GM23248 (cell line): Measurements from ENCODE around the gene DENND1A.

Experiments used
- EZH2 ChIP-seq: fragments of 200-600 bp; sonication (generic); IDR thresholded peaks from 2 replicates; pipeline ENCODE4 v1.6.1; 2018; ENCODE audit warnings: antibody characterized with exemption, mild to moderate bottlenecking; ENCODE audit not compliant: insufficient read depth, poor library complexity, severe bottlenecking
- EZH2phosphoT487 ChIP-seq: fragments of 200-600 bp; sonication (generic); IDR thresholded peaks from 2 replicates; pipeline ENCODE4 v1.6.1; 2018; ENCODE audit warnings: antibody characterized with exemption, moderate library complexity, mild to moderate bottlenecking, low read depth; ENCODE audit not compliant: insufficient read depth

DNA sequence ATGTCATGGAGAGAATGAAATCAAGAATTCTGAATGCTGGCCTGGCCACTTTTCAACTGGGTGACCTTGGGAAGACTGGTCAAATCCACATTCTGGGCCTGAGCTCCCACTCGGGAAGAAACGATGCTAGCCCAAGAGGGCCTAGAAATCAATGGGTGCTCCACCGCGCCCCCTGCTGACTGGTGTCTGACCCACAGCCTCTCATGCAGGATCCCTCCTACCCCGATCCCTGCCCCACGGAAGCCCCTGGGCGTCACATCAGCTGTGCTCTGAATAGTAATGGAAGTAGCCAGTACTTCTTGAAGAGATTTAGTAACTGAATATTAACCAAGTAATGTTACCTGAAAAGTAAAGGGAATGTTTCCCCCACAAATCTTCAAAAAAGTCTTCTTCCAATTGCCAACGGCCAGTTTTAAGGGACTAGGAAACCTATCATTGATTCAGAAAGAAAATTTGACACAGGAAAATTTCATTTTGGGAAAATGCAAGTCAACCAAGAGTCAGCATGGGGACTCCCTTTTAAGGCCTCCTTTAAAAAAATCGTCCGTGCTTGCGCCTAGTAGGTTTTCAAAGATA, 530.0 kb downstream of the DENND1A start:
- no peak for TF ChIP-seq EZH2phosphoT487
- TF ChIP-seq EZH2: no peak
